ENCODE measurements around the gene NCAM1.
A peak's percentile ranks its signal among the peaks of the same experiment; 100 is the strongest.

The NCAM1 gene

GRCh38 chr11:113272281-113272680 is 311.1 kb downstream of the NCAM1 start:
- H3K27ac ChIP-seq, result no peak overlapping the region
- TF ChIP-seq, protein P1, sequence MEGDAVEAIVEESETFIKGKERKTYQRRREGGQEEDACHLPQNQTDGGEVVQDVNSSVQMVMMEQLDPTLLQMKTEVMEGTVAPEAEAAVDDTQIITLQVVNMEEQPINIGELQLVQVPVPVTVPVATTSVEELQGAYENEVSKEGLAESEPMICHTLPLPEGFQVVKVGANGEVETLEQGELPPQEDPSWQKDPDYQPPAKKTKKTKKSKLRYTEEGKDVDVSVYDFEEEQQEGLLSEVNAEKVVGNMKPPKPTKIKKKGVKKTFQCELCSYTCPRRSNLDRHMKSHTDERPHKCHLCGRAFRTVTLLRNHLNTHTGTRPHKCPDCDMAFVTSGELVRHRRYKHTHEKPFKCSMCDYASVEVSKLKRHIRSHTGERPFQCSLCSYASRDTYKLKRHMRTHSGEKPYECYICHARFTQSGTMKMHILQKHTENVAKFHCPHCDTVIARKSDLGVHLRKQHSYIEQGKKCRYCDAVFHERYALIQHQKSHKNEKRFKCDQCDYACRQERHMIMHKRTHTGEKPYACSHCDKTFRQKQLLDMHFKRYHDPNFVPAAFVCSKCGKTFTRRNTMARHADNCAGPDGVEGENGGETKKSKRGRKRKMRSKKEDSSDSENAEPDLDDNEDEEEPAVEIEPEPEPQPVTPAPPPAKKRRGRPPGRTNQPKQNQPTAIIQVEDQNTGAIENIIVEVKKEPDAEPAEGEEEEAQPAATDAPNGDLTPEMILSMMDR (conservative IDR thresholded peaks at IDR 0.05), result no peak

- TF ChIP-seq, protein P1 (conservative IDR thresholded peaks at IDR 0.05), result no peak
- no peak overlapping the region for H3K27ac ChIP-seq
Measured at GRCh38 chr11:113272927-113273615, 311.9 kb downstream of the NCAM1 start.

GRCh38 chr11:113273720-113274119 is 312.5 kb downstream of the NCAM1 start:
- no peak overlapping the region for H3K27ac ChIP-seq
- TF ChIP-seq, protein P1 (conservative IDR thresholded peaks at IDR 0.05), result no peak

GRCh38 chr11:113274713-113275582 is 313.7 kb downstream of the NCAM1 start:
- TF ChIP-seq, protein P1 (conservative IDR thresholded peaks at IDR 0.05), result peak; percentile 35
- no peak overlapping the region for H3K27ac ChIP-seq

GRCh38 chr11:113275602-113276001 is 314.4 kb downstream of the NCAM1 start:
- TF ChIP-seq, protein P1 (conservative IDR thresholded peaks at IDR 0.05), result no peak
- no peak overlapping the region for H3K27ac ChIP-seq

- TF ChIP-seq, protein P1 (conservative IDR thresholded peaks at IDR 0.05), result no peak
- no peak overlapping the region for H3K27ac ChIP-seq
Measured at GRCh38 chr11:113276466-113276865, 315.2 kb downstream of the NCAM1 start.

DNA sequence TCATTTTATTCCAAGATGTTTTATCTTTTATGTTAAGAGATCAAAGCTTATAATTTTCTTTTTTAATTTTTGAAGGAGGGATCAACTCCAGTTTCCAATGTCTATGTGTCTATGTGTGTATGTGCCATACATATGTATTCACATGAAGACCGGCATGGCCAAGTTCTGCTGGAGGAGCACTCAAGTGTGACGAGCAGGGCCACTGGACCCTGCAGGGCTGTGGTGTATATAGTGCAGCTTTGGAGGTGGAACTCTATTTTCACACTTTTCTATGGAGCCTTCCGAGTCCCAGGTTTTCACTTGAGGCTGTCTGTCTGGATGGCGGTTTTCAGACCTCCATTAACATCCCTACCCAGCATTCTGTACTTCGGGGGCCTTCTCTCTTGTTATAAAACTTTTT is 316.7 kb downstream of the NCAM1 start:
- TF ChIP-seq, protein P1 (conservative IDR thresholded peaks at IDR 0.05), result no peak

More for the DNA sequence above, 316.7 kb downstream of the NCAM1 start:
- H3K27ac ChIP-seq, result no peak overlapping the region

Data from VCaP (cell line).